Putamen (tissue), 1 donor: ENCODE data around the gene EXOG.

Experiments used
- DNase-seq: peaks from one replicate; pipeline ENCODE4 v3.0.0-alpha.2; 2016; ENCODE audit warnings: low spot score

The EXOG gene

GRCh38 chr3:38473229-38473628 is 22.9 kb upstream of the EXOG start:
- DNase-seq, result no peak

DNA sequence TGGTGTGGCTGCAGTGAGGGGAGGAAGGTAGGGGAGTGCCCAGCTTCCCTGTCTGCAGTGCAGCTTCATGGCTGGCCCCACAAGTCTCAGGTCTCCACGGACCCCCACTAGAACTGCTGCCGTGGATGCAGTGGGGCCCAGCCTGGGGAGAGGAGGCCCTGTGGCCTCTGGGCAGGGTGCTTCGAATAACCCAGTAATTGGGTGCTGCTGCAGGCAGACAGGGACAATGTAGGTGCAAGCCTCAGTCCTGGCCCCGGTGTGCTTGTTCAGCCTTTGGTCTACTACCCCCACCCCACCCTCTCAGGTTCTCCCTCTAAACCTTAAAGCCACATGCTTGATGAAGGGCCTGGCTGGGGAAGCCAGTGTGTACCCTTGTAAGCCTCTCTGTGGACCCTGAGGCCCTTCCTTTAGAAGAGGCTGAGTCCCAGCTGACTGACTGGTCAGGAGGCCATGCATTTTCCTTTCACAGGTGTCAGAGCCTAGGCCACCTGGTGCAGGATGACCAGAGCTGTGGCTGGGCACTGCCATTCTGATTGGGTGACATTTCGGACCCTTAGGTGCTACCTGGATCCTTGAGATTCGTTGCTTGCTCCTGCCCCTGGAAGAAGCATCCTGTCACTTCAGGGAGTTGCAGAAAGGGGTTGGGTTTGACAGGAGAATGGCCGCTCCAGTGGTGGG is 21.1 kb upstream of the EXOG start:
- no peak for DNase-seq

DNA sequence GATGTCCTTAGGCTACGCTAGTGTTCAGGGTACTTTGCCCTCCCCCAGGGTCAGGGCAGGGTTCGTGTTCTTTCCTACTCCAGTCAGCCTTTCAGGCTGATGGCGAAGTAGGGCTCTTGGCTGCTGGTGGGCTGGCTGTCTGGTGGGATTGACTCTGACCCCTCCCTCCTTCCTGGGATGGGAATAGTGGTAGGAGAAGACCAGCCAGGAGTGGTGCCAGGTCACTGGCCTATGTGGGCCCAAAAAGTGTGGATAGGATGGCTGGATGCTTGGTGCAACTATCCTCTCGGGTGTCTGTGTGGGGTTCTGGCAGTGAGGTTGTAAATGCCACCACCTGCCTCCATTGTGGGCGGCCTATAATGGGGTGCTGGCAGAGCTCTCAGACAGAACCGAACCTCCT is 20.4 kb upstream of the EXOG start:
- DNase-seq, result no peak

- DNase-seq, result no peak
Observed at GRCh38 chr3:38476157-38476756, 19.9 kb upstream of the EXOG start.

DNA sequence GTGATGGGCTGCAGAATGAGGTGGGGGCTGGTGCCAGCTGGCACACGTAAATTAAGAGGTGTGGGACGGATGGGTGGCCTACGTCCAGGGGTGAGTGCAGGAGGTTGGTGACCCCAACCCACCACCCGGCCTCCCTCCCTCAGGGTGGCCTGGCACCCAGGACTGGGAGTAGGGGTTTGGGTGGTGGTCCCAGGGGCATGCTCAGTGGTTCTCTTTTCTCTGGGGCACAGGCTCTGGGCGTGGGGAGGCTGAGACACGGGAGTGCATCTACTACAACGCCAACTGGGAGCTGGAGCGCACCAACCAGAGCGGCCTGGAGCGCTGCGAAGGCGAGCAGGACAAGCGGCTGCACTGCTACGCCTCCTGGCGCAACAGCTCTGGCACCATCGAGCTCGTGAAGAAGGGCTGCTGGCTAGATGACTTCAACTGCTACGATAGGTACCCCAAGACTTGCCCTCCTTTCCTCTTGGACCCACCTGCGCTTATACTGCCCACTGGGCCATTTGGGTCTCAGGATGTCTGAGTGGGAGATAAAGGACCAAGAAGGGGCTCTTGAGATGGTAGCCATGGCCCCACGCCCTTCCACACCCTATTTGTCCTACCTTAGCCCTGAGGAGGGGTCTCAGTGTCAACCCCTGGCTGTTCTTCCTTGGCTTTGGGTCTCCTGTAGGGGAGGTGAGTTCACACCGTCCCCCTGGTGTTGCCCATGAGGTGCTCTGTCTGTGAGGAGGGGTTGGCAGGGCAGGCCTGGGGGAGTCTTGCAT is 18.9 kb upstream of the EXOG start:
- DNase-seq, result no peak

GRCh38 chr3:38477839-38478450 is 18.2 kb upstream of the EXOG start:
- no peak for DNase-seq

DNA sequence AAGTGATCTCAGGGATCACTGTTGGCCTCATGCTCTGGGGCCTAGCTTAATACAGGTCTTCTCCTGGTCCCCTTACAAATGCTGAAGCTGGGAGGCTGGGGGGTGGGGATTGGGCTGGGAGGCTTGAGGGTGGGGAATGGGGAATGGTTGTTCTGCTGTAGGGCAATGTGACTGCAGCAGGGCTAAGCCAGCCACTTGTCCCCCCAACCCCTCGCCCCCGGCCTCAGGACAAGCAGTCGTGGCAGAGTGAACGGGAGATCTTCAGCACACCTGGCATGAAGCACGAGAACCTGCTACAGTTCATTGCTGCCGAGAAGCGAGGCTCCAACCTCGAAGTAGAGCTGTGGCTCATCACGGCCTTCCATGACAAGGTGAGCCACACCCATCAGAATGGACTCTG is 17.2 kb upstream of the EXOG start:
- DNase-seq, result no peak

DNA sequence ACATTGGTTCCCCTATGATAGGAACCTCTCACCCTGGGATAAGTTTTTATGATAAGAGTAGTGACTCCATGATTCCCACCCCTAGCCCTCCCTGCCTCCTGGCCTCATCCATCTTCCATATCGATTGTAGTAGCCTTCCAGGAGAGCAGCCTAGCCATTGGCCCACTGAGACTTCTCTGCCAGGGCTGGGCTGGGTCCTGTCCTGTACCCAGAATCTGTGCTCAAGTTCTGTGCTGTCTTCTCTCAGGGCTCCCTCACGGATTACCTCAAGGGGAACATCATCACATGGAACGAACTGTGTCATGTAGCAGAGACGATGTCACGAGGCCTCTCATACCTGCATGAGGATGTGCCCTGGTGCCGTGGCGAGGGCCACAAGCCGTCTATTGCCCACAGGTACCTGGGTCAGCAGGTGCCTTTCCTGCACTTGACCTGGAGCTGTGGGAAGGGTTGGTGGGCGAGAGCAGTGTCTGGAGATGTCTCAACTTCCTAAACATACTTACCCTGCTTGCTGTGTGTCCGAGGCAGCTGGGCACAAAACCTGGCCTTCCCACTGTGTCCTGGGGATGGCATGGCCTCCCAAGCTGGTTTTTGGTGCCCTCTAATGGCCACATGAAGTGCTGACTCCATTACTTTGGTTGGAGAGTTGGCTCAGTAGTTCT is 16.6 kb upstream of the EXOG start:
- peak; percentile 60 for DNase-seq

DNA sequence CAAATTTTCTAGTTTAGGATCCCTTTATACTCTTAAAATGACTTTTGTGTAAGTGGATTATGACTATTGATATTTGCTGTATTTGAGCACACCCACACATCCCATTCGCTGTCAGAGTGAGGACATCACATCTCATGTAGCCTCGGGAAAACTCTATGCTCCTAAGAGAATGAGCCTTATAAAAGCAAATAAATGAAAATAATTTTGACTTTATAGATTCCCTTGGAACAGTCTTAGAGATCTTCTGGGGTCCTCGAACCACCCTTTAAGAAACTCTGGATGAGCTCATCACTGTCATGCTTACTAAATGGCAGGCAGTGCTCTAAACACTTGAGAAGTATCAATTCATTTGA is 16.1 kb upstream of the EXOG start:
- DNase-seq, result no peak

GRCh38 chr3:38480930-38481329 is 15.2 kb upstream of the EXOG start:
- no peak for DNase-seq

GRCh38 chr3:38482951-38483350 is 13.2 kb upstream of the EXOG start:
- DNase-seq, result no peak

GRCh38 chr3:38487323-38487722 is 8.8 kb upstream of the EXOG start:
- DNase-seq, result no peak

- no peak for DNase-seq
Observed at GRCh38 chr3:38488949-38489348, 7.2 kb upstream of the EXOG start.

DNA sequence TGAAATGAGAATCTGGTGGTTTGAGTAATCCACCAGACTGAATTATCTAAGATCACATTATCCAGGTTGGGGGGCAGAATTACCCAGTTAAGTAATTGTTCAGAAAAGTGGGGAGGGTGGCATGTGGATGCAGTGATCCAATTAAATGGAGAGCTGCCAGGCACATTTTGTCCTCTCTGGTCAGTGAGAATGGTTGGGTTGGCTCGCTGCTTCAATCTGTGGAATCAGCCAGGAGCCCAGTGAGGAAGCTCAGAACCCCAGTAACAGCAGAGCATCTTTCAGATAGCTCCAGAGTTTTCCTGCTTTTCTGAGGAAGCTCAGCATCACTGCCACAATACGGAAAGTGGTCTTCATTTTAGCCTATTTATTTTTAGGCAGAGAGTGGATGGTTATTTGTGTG is 6.4 kb upstream of the EXOG start:
- no peak for DNase-seq

DNA sequence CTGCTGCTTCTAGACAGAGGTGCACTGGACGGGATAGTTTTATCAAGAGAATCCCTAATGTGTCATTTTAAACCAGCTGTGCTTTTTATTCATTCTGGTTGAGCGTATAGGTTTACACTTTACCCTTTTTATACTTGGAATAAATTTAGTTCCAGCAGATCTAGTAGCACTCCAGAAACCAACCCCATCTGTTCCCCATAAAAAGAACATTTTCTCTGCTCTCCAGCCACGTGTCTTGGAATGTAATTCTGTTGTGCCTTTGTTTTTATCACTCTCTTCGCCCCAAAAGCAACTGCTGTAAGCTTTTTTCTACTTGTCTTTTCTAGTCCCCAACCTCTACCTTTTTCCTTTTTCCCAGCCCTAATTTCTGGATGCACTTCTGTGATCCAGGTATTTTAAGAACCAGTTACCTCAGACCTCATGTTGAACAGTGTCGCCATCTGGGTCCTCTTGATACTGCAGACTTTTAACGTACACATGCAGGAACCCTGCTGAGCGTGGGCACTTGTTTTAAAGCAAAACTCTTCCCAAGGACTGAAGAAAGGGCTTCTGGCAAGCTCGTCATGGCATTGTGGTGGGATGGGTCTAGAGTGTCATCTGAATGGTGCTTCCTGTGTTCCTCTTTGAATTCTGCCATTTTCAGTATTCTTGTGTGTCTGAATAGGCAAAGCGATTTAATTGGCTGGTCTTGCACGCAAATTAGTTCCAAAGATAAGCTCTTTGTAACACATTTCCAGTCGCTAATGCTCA is 5.7 kb upstream of the EXOG start:
- DNase-seq, result no peak

DNA sequence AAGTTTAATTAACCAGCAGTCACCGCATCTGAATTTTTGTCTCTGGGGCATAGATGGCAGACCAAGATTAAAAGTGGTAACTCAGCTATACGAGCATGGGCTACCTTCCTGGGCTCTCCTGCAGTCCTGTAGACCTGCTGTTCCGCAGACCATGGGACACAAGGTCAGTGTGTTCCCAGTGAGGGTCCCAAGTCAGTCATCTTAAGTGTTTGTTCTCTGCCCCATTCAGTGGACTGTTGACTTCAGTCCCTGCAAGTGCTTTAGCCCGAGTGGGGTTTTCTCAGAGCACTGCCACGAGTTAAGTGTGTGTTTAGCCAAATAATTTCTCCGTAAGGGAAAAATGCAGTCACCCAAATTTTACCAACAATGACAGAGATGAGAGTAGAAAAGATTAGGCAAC is 4.9 kb upstream of the EXOG start:
- DNase-seq, result no peak

- no peak for DNase-seq
Observed at GRCh38 chr3:38493031-38493430, 3.1 kb upstream of the EXOG start.

DNA sequence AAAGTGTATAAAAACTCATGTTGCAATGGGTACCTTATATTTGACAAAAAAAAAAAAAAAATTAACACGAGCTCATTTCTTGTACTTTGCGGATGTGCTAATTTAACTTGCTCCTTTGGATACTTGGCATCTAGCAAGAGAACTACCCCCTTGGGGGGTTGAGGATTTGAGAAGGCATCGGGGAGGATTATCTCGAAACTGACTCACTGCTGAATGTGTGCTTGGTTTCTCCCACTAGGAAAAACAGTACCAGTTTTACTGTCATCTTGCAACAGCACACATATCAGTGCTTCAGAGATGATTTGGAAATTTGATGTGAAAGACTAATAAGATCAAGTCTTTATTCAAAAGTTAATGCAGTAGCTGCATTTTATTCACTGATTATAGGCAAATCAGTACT is 891 bp downstream of the EXOG start:
- no peak for DNase-seq

GRCh38 chr3:38500688-38501417 is 4.7 kb downstream of the EXOG start:
- no peak for DNase-seq

- DNase-seq, result no peak
Observed at GRCh38 chr3:38507120-38507519, 11.0 kb downstream of the EXOG start.

DNA sequence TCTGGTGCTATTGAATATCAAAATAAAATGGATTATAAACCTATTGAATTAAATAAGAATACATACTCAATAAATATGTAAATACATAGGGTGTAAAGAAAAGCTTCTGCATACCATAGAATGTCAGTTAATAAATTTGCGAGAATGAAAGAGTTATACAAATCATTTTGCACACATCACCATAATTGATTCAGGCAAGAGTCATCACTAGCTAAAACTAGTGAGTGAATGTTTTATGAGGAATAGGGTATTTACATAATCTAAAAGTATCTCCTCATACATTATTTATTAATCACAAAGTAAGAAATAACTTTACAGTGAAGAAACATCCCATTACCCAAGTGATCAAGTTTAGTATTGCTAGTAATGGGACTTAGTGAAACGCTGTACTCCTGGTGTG is 13.6 kb downstream of the EXOG start:
- no peak for DNase-seq
